Dermis microvascular lymphatic vessel endothelial cell (primary cell): ENCODE data around the gene OR51E2. TPM values are rescaled to one million over a fixed set of nuclear protein-coding genes. Genes with fewer than 3 reads are reported as not detected.

Experiments
- DNase-seq, 2 donors: peaks; one replicate each; pipeline versions ENCODE4 v3.0.0 to v3.0.0-alpha.2; 2010; ENCODE audit warnings: low read depth in 2 of 2
- total RNA-seq: library from RNA; depleted of rRNA; stranded (reverse); fragments of >200 nt; gene quantifications from 2 replicates; pipeline ENCODE4 v1.2.1, GENCODE V29; 2014

The OR51E2 gene
- total RNA-seq, 1 donor from 2014 or later, result not detected

DNA sequence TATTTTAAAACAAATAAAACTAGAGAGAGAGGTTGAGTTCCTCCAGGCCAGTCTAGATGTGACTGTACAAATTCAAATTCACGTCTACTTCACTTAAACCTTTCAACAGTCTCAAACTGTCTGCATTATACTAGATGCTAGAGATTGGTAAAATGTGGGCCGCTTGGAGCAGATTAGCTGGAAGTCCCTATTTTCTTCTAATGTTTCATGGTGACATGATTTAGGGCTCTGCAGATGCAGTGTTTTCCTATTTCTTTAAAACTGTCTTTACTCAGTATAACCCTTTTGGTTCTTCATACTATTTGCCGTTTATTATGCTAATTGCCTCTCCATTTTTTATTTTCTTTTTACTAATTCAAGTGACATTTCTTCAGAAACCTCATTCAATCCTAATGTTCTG lies 33.5 kb downstream of the OR51E2 start:
- DNase-seq, result no peak

DNA sequence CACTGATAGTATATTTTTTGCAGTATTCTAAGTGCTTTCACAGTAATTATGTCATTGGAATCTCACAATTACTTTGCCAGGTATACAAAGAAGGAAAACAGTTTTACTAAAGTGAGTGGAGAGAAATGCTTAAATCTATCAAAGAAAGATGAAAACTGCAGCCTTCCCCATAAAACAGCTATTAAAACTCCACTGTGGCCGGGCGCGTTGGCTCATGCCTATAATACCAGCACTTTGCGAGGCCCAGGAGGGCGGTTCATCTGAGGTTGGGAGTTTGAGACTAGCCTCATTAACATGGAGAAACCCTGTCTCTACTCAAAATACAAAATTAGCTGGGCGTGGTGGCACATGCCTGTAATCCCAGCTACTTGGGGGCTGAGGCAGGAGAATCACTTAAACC lies 34.8 kb downstream of the OR51E2 start:
- DNase-seq, result no peak

DNA sequence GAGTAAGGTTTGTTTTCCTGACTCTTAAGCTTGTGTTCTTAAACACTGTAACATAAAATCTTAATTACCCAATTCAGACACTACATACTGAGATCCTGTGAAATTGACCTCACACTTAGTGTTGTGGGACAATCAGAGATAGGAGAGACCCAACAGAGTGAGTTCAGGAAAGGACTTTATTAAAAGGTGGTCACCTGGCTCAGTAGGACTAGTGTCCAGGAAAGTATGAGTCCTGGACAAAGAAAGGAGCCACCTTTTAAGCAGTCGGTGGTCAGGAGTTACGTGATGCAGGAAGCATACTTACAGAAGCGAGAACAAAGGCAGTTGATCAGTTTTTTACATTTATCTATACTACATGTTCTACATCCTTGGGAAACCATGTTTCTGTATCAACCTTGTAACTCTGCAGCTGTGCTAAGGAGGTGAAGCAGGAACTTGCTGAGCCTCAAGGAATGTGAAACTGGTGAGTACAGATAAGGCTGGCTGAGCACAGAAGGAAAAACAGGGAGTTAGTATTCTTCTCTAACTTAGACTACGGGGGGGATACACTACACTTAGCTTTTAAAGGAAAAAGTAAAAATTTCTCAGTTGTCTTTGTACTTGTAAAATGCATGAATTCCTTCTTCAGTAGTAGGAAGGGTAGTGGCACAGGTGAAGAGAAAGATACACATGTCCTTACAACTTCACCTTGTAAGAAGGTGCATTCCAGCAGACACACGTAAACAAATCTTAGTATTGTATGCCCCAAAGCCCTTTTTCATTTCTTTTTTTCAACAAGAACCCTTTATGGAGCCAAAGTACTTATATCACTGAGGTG lies 38.8 kb downstream of the OR51E2 start:
- DNase-seq, result no peak

DNA sequence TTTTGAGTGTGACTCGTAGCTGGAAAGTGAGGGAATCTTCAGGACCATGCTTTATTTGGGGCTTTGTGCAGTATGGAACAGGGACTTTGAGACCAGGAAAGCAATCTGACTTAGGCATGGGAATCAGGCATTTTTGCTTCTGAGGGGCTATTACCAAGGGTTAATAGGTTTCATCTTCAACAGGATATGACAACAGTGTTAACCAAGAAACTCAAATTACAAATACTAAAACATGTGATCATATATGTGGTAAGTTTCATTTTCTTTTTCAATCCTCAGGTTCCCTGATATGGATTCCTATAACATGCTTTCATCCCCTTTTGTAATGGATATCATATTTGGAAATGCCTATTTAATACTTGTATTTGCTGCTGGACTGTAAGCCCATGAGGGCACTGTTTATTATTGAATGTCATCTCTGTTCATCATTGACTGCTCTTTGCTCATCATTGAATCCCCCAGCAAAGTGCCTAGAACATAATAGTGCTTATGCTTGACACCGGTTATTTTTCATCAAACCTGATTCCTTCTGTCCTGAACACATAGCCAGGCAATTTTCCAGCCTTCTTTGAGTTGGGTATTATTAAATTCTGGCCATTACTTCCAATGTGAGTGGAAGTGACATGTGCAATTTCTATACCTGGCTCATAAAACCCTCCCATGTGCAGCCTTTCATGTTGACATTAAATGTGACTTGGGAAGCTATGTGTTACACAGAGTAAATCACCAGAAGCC lies 42.9 kb downstream of the OR51E2 start:
- DNase-seq, result no peak

DNA sequence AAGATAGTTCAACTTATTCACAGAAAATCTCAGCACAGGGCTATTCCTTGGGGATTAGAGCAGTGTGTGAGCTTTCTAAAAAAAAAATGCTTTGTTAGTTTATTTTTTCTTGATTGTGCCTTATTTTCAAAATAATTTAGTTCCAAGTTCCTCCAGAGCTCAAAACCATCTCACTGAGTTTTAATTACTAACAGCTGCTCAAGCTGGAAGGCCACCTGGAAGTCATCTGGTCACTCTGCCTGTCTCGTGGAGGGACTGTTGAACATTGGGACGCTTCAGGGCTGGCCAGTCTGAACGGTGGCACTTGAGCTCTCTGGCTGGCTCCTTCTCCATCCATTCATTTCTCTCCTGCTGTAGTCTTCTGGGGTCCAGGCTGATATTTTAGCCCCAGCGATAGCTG lies 49.9 kb downstream of the OR51E2 start:
- DNase-seq, result no peak

DNA sequence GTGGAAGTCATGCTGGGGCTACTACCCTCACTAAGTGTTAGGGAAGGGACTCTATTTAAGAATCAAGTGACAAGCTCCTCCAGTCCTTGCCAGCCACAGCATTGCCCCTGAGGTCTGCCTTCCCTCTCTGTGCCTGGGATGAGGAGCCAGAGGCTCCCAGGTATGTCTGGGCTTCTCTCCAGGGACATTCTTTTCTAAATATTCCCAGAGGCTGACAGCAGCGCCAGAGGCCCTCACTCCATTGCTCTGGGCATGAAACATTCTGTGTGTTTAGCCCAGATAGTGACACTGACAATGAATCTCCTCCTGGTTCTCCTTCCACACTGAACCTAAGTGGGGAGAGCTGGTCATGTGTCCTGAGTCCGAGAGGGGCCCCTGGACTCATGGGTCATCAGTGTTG lies 51.7 kb downstream of the OR51E2 start:
- DNase-seq, result no peak

DNA sequence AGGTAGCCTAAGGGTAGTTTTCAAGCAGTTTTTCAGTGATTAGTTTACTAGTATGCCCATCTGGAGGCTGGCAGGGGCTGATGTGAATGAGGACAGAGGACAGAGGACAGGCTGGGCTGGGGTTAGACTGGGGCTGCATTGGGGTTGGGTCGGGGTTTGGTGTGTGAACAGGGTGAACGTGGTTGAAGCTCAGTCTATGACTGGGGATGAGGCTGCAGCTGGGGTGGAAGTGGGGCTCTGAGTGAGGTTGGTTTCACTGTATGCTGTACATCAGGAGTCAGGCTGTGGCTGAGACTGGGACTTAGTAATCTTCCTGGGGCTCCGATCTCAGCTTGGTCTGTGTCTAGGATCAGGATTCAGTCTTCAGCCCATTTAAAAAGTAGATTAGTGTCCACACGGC lies 53.4 kb downstream of the OR51E2 start:
- no peak for DNase-seq

DNA sequence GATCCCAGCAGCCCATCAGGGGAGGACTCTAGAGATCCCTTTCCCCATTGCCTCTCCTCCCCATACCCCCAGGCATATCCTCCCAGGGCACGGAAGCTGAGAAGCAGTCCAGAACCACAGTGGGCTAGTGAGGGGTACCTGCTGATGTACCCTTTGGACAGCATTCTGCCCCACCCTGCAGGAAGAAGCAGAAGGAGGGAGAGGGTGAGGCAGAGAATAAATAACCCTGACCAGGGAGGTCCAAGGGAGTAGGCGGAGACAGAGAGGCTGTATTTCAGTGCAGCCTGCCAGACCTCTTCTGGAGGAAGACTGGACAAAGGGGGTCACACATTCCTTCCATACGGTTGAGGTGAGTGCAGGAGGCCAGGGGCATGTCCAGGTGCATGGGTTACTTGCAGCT lies 54.0 kb downstream of the OR51E2 start, which contains the start of gene OR51E1:
OR51E1 (plus strand) TSS at position 301 of the 400 bp plus-strand sequence. CDS start 8,545 bp downstream, outside the sequence.
- no peak for DNase-seq

DNA sequence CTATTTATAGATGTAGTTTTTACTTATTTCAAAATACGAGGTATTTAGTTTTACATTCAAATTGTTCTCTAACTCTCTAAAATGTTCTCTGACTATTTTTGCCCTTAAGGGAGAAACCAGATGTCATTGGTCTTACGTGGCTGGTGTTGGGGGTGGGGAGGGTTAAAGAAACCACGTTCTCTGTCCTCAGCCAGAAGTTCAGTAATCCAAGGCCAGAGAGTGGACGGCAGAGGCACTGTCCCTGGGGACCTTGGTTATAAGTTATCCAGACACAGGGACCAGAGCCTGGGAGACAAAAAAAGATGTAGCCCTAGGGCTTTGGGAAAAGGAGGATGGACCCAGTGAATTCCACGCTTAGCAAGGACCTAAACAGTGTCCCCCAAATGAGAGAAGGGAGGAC lies 54.6 kb downstream of the OR51E2 start:
- DNase-seq, result no peak

DNA sequence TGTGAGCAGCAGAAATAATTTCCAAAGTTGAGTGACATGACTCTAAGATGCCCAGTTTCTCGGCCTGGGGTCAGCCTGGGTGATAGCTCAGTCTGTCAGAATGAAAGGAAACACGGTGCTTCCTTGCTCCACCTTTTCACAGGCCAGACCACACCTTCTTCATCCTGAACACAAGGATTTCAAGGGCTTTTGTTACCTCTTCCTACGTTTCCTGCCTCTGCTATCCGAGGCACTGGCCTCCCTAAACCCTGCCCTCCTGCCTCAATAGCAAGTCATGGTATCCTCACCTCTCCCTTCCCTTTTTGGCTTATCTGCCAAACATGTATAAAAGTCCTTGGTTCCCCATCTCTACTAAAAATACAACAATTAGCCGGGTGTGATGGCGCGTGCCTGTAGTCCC lies 55.6 kb downstream of the OR51E2 start:
- no peak for DNase-seq

DNA sequence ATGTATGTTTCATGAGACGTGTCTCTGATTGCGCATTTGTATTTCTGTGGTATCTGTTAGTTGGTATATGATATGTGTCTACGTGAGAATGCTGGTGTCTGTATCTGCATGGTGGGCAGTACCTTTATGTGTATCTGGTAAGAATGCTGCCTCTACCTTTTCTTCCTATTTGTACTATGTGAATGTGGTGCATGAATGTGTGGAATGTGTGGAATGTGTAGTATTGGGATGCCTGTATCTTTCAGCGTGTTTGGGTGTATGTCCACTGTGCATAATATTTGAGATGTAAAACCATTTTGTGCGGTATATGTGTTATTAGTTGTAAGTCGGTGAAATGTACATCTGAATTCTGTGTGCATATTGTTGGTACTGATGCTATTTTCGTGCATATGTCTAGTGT lies 56.2 kb downstream of the OR51E2 start:
- DNase-seq, result no peak

DNA sequence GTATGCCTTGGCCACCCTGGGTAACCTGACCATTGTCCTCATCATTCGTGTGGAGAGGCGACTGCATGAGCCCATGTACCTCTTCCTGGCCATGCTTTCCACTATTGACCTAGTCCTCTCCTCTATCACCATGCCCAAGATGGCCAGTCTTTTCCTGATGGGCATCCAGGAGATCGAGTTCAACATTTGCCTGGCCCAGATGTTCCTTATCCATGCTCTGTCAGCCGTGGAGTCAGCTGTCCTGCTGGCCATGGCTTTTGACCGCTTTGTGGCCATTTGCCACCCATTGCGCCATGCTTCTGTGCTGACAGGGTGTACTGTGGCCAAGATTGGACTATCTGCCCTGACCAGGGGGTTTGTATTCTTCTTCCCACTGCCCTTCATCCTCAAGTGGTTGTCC lies 57.7 kb downstream of the OR51E2 start:
- no peak for DNase-seq

DNA sequence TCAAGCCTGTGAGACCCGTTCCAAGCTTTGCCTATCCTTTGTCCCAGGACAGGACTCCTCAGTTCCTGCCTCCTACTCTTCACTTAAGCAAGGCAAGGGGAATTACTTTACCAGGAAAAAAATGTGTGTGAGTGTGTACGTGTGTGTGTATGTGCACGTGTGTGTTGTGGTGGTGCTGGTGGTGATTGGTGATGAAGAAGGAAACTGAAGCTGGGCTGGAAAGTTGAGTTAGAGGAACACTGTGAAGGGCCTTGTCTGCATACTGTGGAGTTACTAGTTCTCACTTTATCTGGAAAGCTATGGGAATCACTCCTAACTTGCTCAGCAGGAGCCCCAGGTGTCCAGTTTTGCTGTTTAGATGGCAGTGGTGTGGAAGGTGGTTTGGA lies 60.0 kb downstream of the OR51E2 start:
- DNase-seq, result no peak

DNA sequence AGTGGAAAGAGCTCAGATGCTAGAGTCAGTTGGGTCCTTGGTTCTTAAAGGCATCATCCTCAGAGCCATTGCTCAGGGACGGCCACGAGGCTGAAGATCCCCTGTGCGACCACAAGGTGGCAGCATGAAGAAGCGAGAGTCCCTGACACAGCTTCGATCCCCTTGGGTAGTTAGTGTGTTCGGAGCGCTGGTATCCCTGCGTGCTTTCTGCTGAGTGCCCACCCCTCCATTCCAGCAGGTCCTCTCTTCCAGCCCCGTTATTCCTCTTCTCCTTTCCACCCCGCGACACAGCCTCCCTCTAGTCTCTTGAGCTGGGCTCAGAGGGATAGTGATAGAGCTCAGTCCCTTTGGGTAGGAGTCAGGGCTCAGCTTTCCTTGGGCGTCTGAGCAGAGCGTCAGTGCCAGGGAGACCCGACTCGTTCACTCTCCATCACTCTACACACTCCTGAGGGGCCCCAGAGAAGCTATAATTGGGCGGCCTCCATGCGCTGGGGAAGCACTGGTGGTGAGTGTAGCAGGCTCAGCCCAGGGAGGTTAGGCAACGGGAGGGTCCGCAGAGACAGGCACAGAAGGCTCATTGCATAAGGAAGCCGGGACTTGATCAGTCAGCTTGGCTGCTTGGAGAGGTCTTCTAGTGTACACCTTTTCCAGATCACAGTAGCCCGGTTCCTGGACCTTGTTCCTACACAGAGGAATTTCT lies 60.5 kb downstream of the OR51E2 start, which contains the start of gene OR51D1:
OR51D1 (plus strand) TSS at position 516 of the 700 bp plus-strand sequence. CDS start 2,314 bp downstream, outside the sequence.
- peak; percentile 18 to 61 for DNase-seq

DNA sequence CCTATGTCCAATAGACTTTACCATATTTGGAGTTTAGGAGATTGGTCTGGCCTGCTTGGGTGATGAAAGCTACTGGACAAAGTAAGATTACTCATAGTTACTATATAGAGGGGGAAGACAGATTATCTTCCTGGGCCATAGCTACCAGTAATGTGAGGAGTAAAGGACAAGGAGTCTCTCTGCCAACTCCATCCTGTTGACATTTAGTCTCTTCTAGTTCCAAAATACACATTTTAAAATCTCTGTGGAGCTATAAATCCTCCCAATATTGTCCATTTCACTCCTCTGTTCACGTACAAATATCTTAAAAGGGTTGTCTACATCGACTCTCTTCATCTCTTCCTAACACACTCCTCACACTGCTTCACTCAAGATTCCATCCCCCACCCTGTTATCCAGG lies 61.5 kb downstream of the OR51E2 start:
- DNase-seq, result no peak

Other genes starting within 250 kb of the OR51E2 start
- not detected in 2 replicates for gene OR52K2, start 248.6 kb downstream of the OR51E2 start, total RNA-seq
- gene OR52K1, start 215.2 kb downstream of the OR51E2 start, total RNA-seq, result not detected in 2 replicates
- not detected in 2 replicates for gene OR52M1, start 152.7 kb downstream of the OR51E2 start, total RNA-seq
- not detected in 2 replicates for gene OR52I2, start 116.1 kb downstream of the OR51E2 start, total RNA-seq
- not detected in 2 replicates for gene OR52I1, start 103.8 kb downstream of the OR51E2 start, total RNA-seq
- gene TRIM68, start 89.6 kb downstream of the OR51E2 start, total RNA-seq, result 7.4 and 10.1 TPM in 2 replicates
- not detected in 2 replicates for gene OR51D1, start 60.4 kb downstream of the OR51E2 start, total RNA-seq
- gene OR51E1, start 53.9 kb downstream of the OR51E2 start, total RNA-seq, result not detected in 2 replicates
- not detected in 2 replicates for gene MMP26, start 6.9 kb upstream of the OR51E2 start, total RNA-seq
- not detected in 2 replicates for gene OR51F1, start 72.1 kb upstream of the OR51E2 start, total RNA-seq
- gene OR52R1, start 106.5 kb upstream of the OR51E2 start, total RNA-seq, result not detected in 2 replicates
- not detected in 2 replicates for gene OR51F2, start 123.5 kb upstream of the OR51E2 start, total RNA-seq
- not detected in 2 replicates for gene OR51S1, start 151.4 kb upstream of the OR51E2 start, total RNA-seq
- not detected in 2 replicates for gene OR51T1, start 184.0 kb upstream of the OR51E2 start, total RNA-seq
- not detected in 2 replicates for gene OR51A7, start 205.9 kb upstream of the OR51E2 start, total RNA-seq
- gene OR51G2, start 221.5 kb upstream of the OR51E2 start, total RNA-seq, result not detected in 2 replicates
- not detected in 2 replicates for gene OR51G1, start 226.5 kb upstream of the OR51E2 start, total RNA-seq
- not detected in 2 replicates for gene OR51A4, start 249.8 kb upstream of the OR51E2 start, total RNA-seq